Vagina (tissue), 2 donors: Measurements from ENCODE around the gene RFX4. TPM values are rescaled to one million over a fixed set of nuclear protein-coding genes. Genes with fewer than 3 reads are reported as not detected.

Experiments
- DNase-seq, 2 donors: peaks; one replicate each; pipeline ENCODE4 v3.0.0-alpha.2; 2017; ENCODE audit errors: extremely low spot score in 2 of 2
- H3K27ac ChIP-seq: fragments of 200-600 bp; sonication (generic); one replicate; pipeline ENCODE4 v1.5.1; 2019
- H3K27me3 ChIP-seq: fragments of 200-600 bp; sonication (generic); one replicate; pipeline ENCODE4 v1.5.1; 2019
- H3K36me3 ChIP-seq, 2 donors: fragments of 200-600 bp; sonication (generic); one replicate each; pipeline ENCODE4 v1.5.1; 2017 to 2019
- H3K4me1 ChIP-seq: fragments of 200-600 bp; sonication (generic); one replicate; pipeline ENCODE4 v1.5.1; 2019
- H3K4me3 ChIP-seq, 2 donors: fragments of 200-600 bp; sonication (generic); 1 replicate in 1 of 2; 2 replicates in 1 of 2; pipeline ENCODE4 v1.5.1; 2016 to 2019
- H3K9me3 ChIP-seq: fragments of 200-600 bp; sonication (generic); one replicate; pipeline ENCODE4 v1.5.1; 2019
- CTCF ChIP-seq, 3 experiments: fragments of 450-650 bp in 2 of 3; fragments of 200-600 bp in 1 of 3; sonication (generic) in 1 of 3; IDR thresholded peaks; one replicate each; pipeline ENCODE4 v1.5.1; 2017 to 2019; ENCODE audit warnings: antibody characterized with exemption in 3 of 3, mild to moderate bottlenecking in 2 of 3, moderate library complexity in 2 of 3
- POLR2A ChIP-seq, 2 donors: fragments of 450-650 bp; IDR thresholded peaks; one replicate each; pipeline ENCODE4 v1.6.1; 2017; ENCODE audit warnings: antibody characterized with exemption in 2 of 2, mild to moderate bottlenecking in 2 of 2, moderate library complexity in 2 of 2
- POLR2AphosphoS5 ChIP-seq, 2 donors: sonication (generic); formaldehyde crosslinking; IDR thresholded peaks; one replicate each; pipeline ENCODE4 v1.9.0; 2017; ENCODE audit warnings: antibody characterized with exemption in 2 of 2, mild to moderate bottlenecking in 2 of 2, low read depth in 1 of 2; ENCODE audit not compliant: insufficient read depth in 1 of 2
- intact Hi-C: fragments of 100-400 bp; cut with DNase I; formaldehyde crosslinking; loops from one replicate; pipeline ENCODE4 v1.15.1; 2023
- total RNA-seq: library from RNA; depleted of rRNA; stranded (reverse); fragments of >200 nt; gene quantifications from one replicate; pipeline ENCODE4 v1.2.3, GENCODE V29; 2016

Gene RFX4
- total RNA-seq, 1 donor from 2014 or later = not detected

- Histone ChIP-seq H3K9me3 (no peaks in the 10 kb centered on the region), H3K27me3 (no peaks in the 10 kb centered on the region), H3K4me3 (no peak overlapping the region), H3K4me1 (no peaks in the 10 kb centered on the region), H3K27ac (no peak overlapping the region), H3K36me3 (no peaks in the 10 kb centered on the region)
- intact Hi-C loops = no loop called here
- no peak for TF ChIP-seq CTCF (IDR thresholded peaks at IDR 0.05)
- TF ChIP-seq POLR2A (IDR thresholded peaks at IDR 0.05) = no peak
- TF ChIP-seq POLR2AphosphoS5 (IDR thresholded peaks at IDR 0.05; ENCODE audit: insufficient read depth in 1 of 2, low read depth in 1 of 2) = no peak
- DNase-seq = peak in 1 of 2 donors; percentile 79
Measured at GRCh38 chr12:106692896-106693820, 110.4 kb downstream of the RFX4 start.

- Histone ChIP-seq H3K4me1 (no peaks in the 10 kb centered on the region), H3K27me3 (no peaks in the 10 kb centered on the region), H3K36me3 (no peaks in the 10 kb centered on the region), H3K4me3 (no peak overlapping the region), H3K9me3 (no peaks in the 10 kb centered on the region), H3K27ac (no peak overlapping the region)
- DNase-seq = no peak
- no peak for TF ChIP-seq CTCF (IDR thresholded peaks at IDR 0.05)
- no peak for TF ChIP-seq POLR2AphosphoS5 (IDR thresholded peaks at IDR 0.05; ENCODE audit: insufficient read depth in 1 of 2, low read depth in 1 of 2)
- TF ChIP-seq POLR2A (IDR thresholded peaks at IDR 0.05) = no peak
- intact Hi-C loops = no loop called here
Measured at GRCh38 chr12:106696071-106696470, 113.3 kb downstream of the RFX4 start.

GRCh38 chr12:106696681-106697417 is 114.0 kb downstream of the RFX4 start:
- Histone ChIP-seq H3K27me3 (no peaks in the 10 kb centered on the region), H3K4me1 (no peaks in the 10 kb centered on the region), H3K4me3 (no peak overlapping the region), H3K27ac (no peak overlapping the region), H3K9me3 (no peaks in the 10 kb centered on the region), H3K36me3 (no peaks in the 10 kb centered on the region)
- TF ChIP-seq POLR2AphosphoS5 (IDR thresholded peaks at IDR 0.05; ENCODE audit: insufficient read depth in 1 of 2, low read depth in 1 of 2) (no peak), CTCF (IDR thresholded peaks at IDR 0.05) (no peak), POLR2A (IDR thresholded peaks at IDR 0.05) (no peak)
- peak in 1 of 2 donors; percentile 79 for DNase-seq
- intact Hi-C loops = no loop called here

GRCh38 chr12:106704081-106704480 is 121.3 kb downstream of the RFX4 start:
- no peak for DNase-seq

More at GRCh38 chr12:106704081-106704480, 121.3 kb downstream of the RFX4 start:
- H3K4me1 ChIP-seq = no peaks in the 10 kb centered on the region
- H3K4me3 ChIP-seq = no peak overlapping the region
- TF ChIP-seq POLR2A (IDR thresholded peaks at IDR 0.05) (no peak), POLR2AphosphoS5 (IDR thresholded peaks at IDR 0.05; ENCODE audit: insufficient read depth in 1 of 2, low read depth in 1 of 2) (no peak), CTCF (IDR thresholded peaks at IDR 0.05) (no peak)
- no peaks in the 10 kb centered on the region for H3K27me3 ChIP-seq
- intact Hi-C loops = no loop called here
- no peak overlapping the region for H3K27ac ChIP-seq
- no peaks in the 10 kb centered on the region for H3K36me3 ChIP-seq
- no peaks in the 10 kb centered on the region for H3K9me3 ChIP-seq
